ENCODE measurements around the gene THAP7.
"Not testable (repeated sequence)": the region's sequence is repeated elsewhere in the genome, so short reads cannot be mapped to it uniquely, and the experiment has no call there.

The THAP7 gene

DNA sequence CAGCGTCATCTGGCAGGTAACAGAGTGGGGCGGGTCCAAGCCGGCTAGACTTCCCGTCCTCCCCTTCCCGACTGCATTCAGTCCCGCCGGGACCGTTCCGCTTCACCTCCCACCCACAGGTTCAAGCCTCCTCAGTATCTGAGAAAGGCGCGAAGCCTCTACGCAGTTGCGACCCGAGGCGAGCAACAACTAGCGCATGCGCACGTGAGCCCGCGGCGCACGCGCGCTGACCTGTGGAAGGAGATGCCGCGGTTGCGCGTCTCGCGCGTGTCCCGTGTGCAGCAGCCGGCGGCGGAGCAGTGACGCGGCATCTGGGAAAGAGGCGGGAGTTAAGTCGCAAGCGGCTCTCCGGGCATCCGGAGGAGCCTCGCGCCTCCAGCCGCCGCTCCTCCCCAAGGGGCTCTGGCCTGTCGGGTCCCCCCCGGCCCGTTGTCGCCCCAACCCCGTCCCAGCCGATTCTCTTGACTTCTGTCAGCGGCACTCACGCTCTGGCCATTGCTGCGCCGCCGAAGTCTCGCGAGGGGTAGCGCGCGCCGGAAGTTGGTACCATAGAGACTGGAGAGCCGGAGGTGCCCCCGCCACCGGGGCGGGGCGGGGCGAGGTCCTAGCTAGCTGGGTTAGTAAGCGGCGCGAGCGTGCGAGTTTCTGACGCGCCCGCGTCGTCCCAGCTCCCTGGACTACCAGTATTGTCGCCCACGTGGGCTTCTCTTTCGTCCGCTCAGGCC, at the start of gene THAP7:
Gene THAP7, minus strand, starts transcription at position 518 of the 725 bp plus-strand sequence. Its CDS starts 207 bp downstream, at position 311.
- DNase-seq (ENCODE audit: low spot score) = peak; percentile 97

DNA sequence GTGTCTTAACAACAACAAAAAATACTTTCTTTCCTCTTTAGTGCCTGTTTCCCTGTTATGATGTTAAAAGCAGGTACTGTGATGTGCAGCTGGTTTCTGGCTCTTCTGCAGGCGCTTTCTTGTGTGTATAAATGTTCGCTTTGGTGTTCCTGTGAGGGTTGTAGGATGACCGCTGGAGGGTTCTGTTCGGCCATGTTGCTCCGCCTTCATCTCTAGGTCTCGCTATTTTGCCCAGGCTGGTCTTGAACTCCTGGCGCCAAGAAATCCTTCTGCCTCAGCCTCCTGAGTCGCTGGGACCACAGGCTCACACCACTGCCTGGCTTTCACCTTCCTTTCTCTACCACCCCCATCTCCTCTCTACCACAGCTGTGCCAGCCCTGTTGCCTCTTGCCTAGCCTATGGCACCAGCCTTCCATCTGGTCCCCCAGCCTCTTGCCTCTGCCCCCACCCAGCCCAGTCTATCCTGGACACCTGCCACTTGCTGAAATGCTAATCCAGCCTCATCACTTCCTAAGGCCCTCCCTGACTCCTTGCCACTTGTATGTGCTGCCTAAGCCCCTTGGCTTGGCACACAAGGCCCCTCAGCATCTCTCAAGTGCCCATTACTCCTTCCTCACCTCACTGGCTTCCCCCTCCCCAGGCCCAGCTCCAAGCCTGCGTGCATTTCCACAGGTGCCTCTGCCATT, 49.4 kb upstream of the THAP7 start:
- DNase-seq (ENCODE audit: low spot score) = no peak

GRCh38 chr22:21048965-21049364, 47.0 kb upstream of the THAP7 start:
- DNase-seq (ENCODE audit: low spot score) = not testable (repeated sequence)

- DNase-seq (ENCODE audit: low spot score) = not testable (repeated sequence)
Measured at GRCh38 chr22:21048448-21048847, 46.5 kb upstream of the THAP7 start.

DNA sequence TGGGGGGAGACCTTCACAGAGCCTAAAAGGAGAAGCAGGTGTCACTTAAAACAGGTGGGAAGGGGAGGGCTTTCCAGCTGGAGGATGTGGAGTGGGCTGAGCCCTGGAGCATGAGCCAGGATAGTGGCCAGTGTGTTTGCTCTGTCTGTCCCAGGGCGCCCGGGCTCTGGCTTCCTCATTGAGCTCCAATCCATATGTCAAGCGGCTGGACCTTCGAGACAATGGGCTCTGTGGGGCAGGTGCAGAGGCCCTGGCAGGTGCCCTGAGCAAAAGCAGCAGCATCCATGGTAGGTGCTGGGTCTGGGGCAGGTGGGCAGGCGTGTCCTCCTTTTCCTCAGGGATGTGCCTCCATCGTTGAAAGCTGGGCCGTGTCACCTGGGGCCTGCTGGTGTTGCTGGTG, 45.8 kb upstream of the THAP7 start:
- no peak for DNase-seq (ENCODE audit: low spot score)

GRCh38 chr22:21047035-21047661, 45.2 kb upstream of the THAP7 start:
- no peak for DNase-seq (ENCODE audit: low spot score)

DNA sequence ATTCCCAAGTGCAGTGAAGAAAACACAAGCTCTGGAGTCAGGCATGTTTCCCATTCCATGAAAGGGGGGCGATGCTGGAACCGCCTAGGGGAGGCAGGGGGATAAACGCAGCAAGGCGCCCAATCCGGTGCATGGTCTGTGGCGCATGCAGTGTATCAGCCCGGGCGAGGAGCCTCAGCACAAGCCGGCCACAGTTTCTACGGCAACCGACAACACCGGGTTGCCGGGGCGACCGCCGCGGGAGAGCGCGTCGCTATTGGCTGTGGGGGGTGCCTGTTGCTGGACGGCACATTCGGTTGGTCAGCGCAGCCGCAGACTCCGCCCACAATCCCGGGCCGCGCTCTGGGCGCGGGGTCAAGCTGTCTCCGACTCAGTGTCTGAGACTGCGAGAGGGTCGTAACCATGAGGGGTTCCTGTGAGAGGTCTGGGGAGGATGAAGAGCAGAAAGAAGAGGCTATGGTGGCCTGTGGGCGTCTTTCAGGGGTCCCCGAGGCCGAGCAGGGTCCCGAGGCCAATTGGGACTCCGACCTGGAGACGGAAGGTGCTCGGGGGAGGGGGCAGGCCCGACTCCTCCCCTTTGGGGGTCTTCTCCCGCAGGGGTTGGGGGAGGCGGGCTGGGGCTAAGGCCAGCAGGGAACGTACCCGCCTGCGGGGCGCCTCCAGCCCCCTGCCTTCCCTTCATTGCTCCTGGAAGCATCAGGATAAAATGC, 43.8 kb upstream of the THAP7 start, which contains the start of gene LRRC74B:
Gene LRRC74B, plus strand, starts transcription at position 362 of the 710 bp plus-strand sequence. Its CDS starts 41 bp downstream, at position 403.
- peak; percentile 98 for DNase-seq (ENCODE audit: low spot score)

DNA sequence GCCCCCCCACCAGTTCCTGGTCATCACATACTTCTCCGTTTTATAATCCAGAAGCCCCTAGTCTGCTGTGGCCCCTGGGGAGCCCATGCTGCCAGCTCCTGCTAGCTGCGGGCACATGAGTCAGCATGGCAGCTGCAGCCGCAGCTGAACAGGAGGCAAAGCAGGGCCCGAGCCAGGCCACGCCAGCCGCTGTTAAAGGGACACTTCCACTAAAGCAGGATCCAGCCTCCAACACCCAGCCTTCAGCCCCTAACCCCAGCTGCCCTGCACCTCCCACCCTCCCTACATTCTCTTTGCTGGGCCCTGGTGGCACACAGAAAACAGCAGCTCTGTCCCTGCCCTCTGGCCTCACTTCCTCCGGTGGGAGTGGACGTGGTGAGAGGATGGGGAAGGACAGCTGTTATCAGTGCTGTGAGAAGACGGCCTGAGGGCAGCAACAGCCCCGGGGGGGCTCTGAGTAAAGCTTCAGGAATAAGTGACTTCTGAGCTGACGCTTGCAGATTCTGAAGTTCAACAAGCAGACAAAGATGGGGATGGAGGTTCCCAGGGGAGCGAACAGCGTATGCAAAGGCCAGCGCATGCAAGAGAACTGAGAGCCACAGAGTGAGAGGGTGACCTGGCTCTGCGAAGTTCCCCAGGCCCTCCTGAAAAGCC, 43.1 kb upstream of the THAP7 start:
- DNase-seq (ENCODE audit: low spot score) = peak; percentile 54

- no peak for DNase-seq (ENCODE audit: low spot score)
Measured at GRCh38 chr22:21043860-21044535, 42.1 kb upstream of the THAP7 start.

- DNase-seq (ENCODE audit: low spot score) = no peak
Measured at GRCh38 chr22:21042978-21043859, 41.3 kb upstream of the THAP7 start.

- DNase-seq (ENCODE audit: low spot score) = no peak
Measured at GRCh38 chr22:21041937-21042336, 40.0 kb upstream of the THAP7 start.

GRCh38 chr22:21039158-21039557, 37.2 kb upstream of the THAP7 start:
- DNase-seq (ENCODE audit: low spot score) = not testable (repeated sequence)

GRCh38 chr22:21038405-21038804, 36.5 kb upstream of the THAP7 start:
- DNase-seq (ENCODE audit: low spot score) = no peak

DNA sequence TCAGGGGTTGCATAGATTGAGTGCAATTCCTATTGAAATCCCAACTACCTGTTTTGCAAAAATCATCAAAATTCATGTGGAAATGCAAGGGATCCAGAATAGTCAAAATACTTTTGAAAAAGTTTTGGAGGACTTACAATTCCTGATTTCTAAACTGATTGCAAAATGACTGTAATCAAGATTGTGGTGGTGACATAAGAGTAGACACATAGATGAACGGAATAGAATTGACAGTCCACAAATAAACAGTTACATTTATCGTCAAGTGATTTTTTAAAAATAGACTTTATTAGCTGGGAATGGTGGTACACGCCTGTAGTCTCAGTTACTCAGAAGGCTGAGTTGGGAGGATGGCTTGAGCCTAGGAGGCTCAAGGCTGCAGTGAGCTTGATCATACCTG, 33.1 kb upstream of the THAP7 start:
- no peak for DNase-seq (ENCODE audit: low spot score)

DNA sequence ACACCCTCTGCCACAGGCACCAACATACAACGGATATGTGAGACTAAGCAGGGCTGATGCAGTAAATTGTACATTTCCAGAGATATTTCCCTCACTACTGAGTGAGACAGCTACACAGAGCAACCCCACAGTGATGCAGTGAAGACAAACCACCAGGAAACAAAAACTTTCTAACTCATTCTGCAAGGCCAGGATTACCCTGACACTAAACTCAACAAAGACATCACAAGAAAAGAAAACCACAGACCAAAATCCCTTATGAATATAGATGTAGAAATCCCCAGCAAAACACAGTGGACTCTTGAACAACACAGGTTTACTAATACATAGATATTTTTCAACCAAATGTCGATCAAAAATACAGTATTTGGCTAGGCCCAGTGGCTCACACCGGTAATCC, 32.0 kb upstream of the THAP7 start:
- DNase-seq (ENCODE audit: low spot score) = no peak

GRCh38 chr22:21032868-21033688, 31.2 kb upstream of the THAP7 start:
- DNase-seq (ENCODE audit: low spot score) = no peak

GRCh38 chr22:21032037-21032867, 30.3 kb upstream of the THAP7 start, which contains the start of gene SLC7A4:
TSS of gene SLC7A4 (minus strand) at chr22:21032561. CDS start at chr22:21031812, 749 bp downstream.
- no peak for DNase-seq (ENCODE audit: low spot score)

DNA sequence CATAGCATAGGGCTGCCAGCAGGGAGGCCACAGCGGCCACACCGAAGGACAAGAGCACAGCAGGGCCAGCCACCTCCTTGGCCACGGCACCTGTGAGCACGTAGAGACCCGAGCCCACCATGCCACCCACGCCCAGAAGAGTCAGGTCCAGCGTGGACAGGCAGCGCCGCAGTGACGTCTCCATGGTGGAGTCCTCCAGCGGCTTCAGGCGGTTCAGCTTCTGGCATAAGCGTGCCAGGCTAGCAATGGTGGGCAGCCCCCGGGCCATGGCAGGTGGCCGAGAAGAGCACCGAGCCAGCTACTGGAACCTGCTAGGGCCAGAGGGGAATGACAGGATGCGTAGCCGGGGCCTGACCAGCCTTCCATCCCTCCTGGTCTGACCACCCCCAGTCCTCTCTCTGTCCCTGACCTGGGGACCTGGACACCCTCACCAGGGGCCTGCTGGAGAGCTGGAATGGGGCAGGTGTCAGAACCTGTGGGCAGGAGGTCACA, 29.7 kb upstream of the THAP7 start:
- no peak for DNase-seq (ENCODE audit: low spot score)

Data from GM03348 (cell line).